Cortex of kidney (tissue), 1 donor: ENCODE data around the gene CCDC27.

ENCODE experiments used
- DNase-seq: peaks from one replicate; lab custom pipeline; 2025; lab: John Stamatoyannopoulos, UW

Gene CCDC27

GRCh38 chr1:3777078-3777547 is 24.9 kb downstream of the CCDC27 start:
- no peak for DNase-seq

- DNase-seq: no peak
Observed at GRCh38 chr1:3777647-3778589, 25.7 kb downstream of the CCDC27 start.

- no peak for DNase-seq
Observed at GRCh38 chr1:3778590-3779264, 26.5 kb downstream of the CCDC27 start.

GRCh38 chr1:3779265-3779911 is 27.1 kb downstream of the CCDC27 start:
- no peak for DNase-seq

- DNase-seq: no peak
Observed at GRCh38 chr1:3779912-3780416, 27.7 kb downstream of the CCDC27 start.

GRCh38 chr1:3780901-3781300 is 28.7 kb downstream of the CCDC27 start:
- no peak for DNase-seq

- no peak for DNase-seq
Observed at GRCh38 chr1:3783651-3784474, 31.6 kb downstream of the CCDC27 start.

GRCh38 chr1:3785045-3785444 is 32.8 kb downstream of the CCDC27 start:
- DNase-seq: no peak

GRCh38 chr1:3785456-3786157 is 33.4 kb downstream of the CCDC27 start:
- DNase-seq: no peak

- no peak for DNase-seq
Observed at GRCh38 chr1:3786468-3787348, 34.5 kb downstream of the CCDC27 start.

- no peak for DNase-seq
Observed at GRCh38 chr1:3787349-3787715, 35.1 kb downstream of the CCDC27 start.

GRCh38 chr1:3787745-3788605 is 35.7 kb downstream of the CCDC27 start:
- no peak for DNase-seq

- no peak for DNase-seq
Observed at GRCh38 chr1:3788756-3789420, 36.6 kb downstream of the CCDC27 start.

- no peak for DNase-seq
Observed at GRCh38 chr1:3789421-3790300, 37.4 kb downstream of the CCDC27 start.

- DNase-seq: no peak
Observed at GRCh38 chr1:3790500-3790923, 38.3 kb downstream of the CCDC27 start.

GRCh38 chr1:3790952-3791351 is 38.7 kb downstream of the CCDC27 start:
- DNase-seq: no peak
